Lower leg skin (tissue), 4 donors: Measurements from ENCODE around the gene PLGRKT. TPM values are rescaled to one million over a fixed set of nuclear protein-coding genes. Genes with fewer than 3 reads are reported as not detected.
"Not testable (repeated sequence)": the region's sequence is repeated elsewhere in the genome, so short reads cannot be mapped to it uniquely, and the experiment has no call there.

Source experiments
- DNase-seq, 2 donors: peaks; one replicate each; pipeline ENCODE4 v3.0.0-alpha.2; 2019; ENCODE audit warnings: low spot score in 2 of 2
- H3K4me3 ChIP-seq: fragments of 200-600 bp; sonication (generic); 2 replicates; pipeline ENCODE4 v1.5.1; 2017; ENCODE audit warnings: mild to moderate bottlenecking, low read depth; ENCODE audit not compliant: poor library complexity, severe bottlenecking
- CTCF ChIP-seq, 3 donors: fragments of 450-650 bp; IDR thresholded peaks; one replicate each; pipeline ENCODE4 v1.5.1; 2016; ENCODE audit warnings: antibody characterized with exemption in 3 of 3, mild to moderate bottlenecking in 3 of 3, moderate library complexity in 2 of 3
- POLR2A ChIP-seq, 2 donors: fragments of 450-650 bp; IDR thresholded peaks; one replicate each; pipeline ENCODE4 v1.6.1; 2016 to 2017; ENCODE audit warnings: antibody characterized with exemption in 2 of 2, mild to moderate bottlenecking in 1 of 2, moderate library complexity in 1 of 2
- WGBS, 2 donors: methylation state at CpG; one replicate each; pipeline ENCODE4 v1.1.5; 2018; 5-methylcytosine and 5-hydroxymethylcytosine counted together
- intact Hi-C: fragments of 100-400 bp; cut with DNase I; formaldehyde crosslinking; loops from one replicate; pipeline ENCODE4 v1.15.0; 2023; ENCODE audit warnings: low total_unique reads
- total RNA-seq, 4 donors: library from RNA; depleted of rRNA; stranded (reverse); fragments of >200 nt; gene quantifications; one replicate each; pipeline ENCODE4 v1.1.0, GENCODE V29; 2016

The PLGRKT gene
- total RNA-seq, 4 donors from 2014 or later: 6.1 to 15.3 (median 9.1) TPM

GRCh38 chr9:5355817-5356216 is 81.9 kb downstream of the PLGRKT start:
- WGBS, 2 donors: 93 to 94% methylated on average over 2 of the region's 2 CpGs
- DNase-seq: no peak
- TF ChIP-seq POLR2A (IDR thresholded peaks at IDR 0.05) (no peak), CTCF (IDR thresholded peaks at IDR 0.05) (no peak)
- no peak overlapping the region for H3K4me3 ChIP-seq
- intact Hi-C loops: no loop called here

GRCh38 chr9:5355226-5355625 is 82.5 kb downstream of the PLGRKT start:
- H3K4me3 ChIP-seq: no peak overlapping the region
- DNase-seq: no peak
- intact Hi-C loops: no loop called here
- 98 to 100% methylated on average over 1 of the region's 1 CpG for WGBS, 2 donors
- no peak for TF ChIP-seq POLR2A (IDR thresholded peaks at IDR 0.05)
- TF ChIP-seq CTCF (IDR thresholded peaks at IDR 0.05): no peak

- no peak overlapping the region for H3K4me3 ChIP-seq
- DNase-seq: no peak
- WGBS, 2 donors: 76 to 90% methylated on average over 2 of the region's 2 CpGs
- TF ChIP-seq CTCF (IDR thresholded peaks at IDR 0.05): no peak
- no peak for TF ChIP-seq POLR2A (IDR thresholded peaks at IDR 0.05)
- intact Hi-C loops: no loop called here
Measured at GRCh38 chr9:5354184-5354583, 83.5 kb downstream of the PLGRKT start.

- WGBS, 2 donors: 33 to 49% methylated on average over 1 of the region's 1 CpG
- no peak overlapping the region for H3K4me3 ChIP-seq
- no peak for DNase-seq
- no peak for TF ChIP-seq CTCF (IDR thresholded peaks at IDR 0.05)
- TF ChIP-seq POLR2A (IDR thresholded peaks at IDR 0.05): no peak
- intact Hi-C loops: no loop called here
Measured at GRCh38 chr9:5352637-5353248, 85.0 kb downstream of the PLGRKT start.

- intact Hi-C loops, DNase-seq, H3K4me3 ChIP-seq: not testable (repeated sequence)
- 13 to 45% methylated on average over 4 to 14 of the region's 50 CpGs for WGBS, 2 donors
Measured at GRCh38 chr9:5338992-5339981, 98.4 kb downstream of the PLGRKT start, which contains the start of gene RLN1. RLN1 (minus strand) TSS chr9:5339876; CDS start chr9:5339746, 130 bp downstream.

GRCh38 chr9:5336688-5337087 is 101.0 kb downstream of the PLGRKT start:
- intact Hi-C loops: no loop called here
- DNase-seq: no peak
- no peak overlapping the region for H3K4me3 ChIP-seq
- WGBS, 2 donors: 73 to 78% methylated on average over 4 of the region's 4 CpGs
- TF ChIP-seq CTCF (IDR thresholded peaks at IDR 0.05) (no peak), POLR2A (IDR thresholded peaks at IDR 0.05) (no peak)

- intact Hi-C loops, DNase-seq, H3K4me3 ChIP-seq: not testable (repeated sequence)
- 86 to 92% methylated on average over 3 of the region's 3 CpGs for WGBS, 2 donors
Measured at GRCh38 chr9:5331276-5331675, 106.4 kb downstream of the PLGRKT start.
